Lower leg skin (tissue), 3 donors: ENCODE results near the gene CDCA8.

Experiments used
- POLR2A ChIP-seq, 2 donors: fragments of 450-650 bp; IDR thresholded peaks; one replicate each; pipeline ENCODE4 v1.6.1; 2016 to 2017; ENCODE audit warnings: antibody characterized with exemption in 2 of 2, mild to moderate bottlenecking in 1 of 2, moderate library complexity in 1 of 2
- TF ChIP-seq, protein P1 (sequence below), 3 donors: fragments of 450-650 bp; IDR thresholded peaks; one replicate each; pipeline ENCODE4 v1.5.1; 2016; ENCODE audit warnings: antibody characterized with exemption in 3 of 3, mild to moderate bottlenecking in 3 of 3, moderate library complexity in 2 of 3

GRCh38 chr1:37714689-37715088 lies 22.4 kb downstream of the CDCA8 start:
- TF ChIP-seq, protein P1, sequence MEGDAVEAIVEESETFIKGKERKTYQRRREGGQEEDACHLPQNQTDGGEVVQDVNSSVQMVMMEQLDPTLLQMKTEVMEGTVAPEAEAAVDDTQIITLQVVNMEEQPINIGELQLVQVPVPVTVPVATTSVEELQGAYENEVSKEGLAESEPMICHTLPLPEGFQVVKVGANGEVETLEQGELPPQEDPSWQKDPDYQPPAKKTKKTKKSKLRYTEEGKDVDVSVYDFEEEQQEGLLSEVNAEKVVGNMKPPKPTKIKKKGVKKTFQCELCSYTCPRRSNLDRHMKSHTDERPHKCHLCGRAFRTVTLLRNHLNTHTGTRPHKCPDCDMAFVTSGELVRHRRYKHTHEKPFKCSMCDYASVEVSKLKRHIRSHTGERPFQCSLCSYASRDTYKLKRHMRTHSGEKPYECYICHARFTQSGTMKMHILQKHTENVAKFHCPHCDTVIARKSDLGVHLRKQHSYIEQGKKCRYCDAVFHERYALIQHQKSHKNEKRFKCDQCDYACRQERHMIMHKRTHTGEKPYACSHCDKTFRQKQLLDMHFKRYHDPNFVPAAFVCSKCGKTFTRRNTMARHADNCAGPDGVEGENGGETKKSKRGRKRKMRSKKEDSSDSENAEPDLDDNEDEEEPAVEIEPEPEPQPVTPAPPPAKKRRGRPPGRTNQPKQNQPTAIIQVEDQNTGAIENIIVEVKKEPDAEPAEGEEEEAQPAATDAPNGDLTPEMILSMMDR (IDR thresholded peaks at IDR 0.05): no peak
- TF ChIP-seq POLR2A (IDR thresholded peaks at IDR 0.05): no peak
